ENCODE data around the gene HCN1.

Gene HCN1

GRCh38 chr5:45737153-45737552 is 41.0 kb upstream of the HCN1 start (continued):
- no peak for TF ChIP-seq ZNF280D (tag by site-specific recombination; IDR thresholded peaks at IDR 0.05)

- Histone ChIP-seq H3K4me3 (ENCODE audit: low read depth, low read length) (no peak overlapping the region), H3K9me3 (ENCODE audit: control insufficient read depth, insufficient read depth, low read depth, low read length) (no peaks in the 10 kb centered on the region; the same call in 1 of the 2 replicates), H3K27ac (ENCODE audit: extremely low read depth, low read depth, low read length) (no peak overlapping the region), H3K4me1 (ENCODE audit: control insufficient read depth, insufficient read depth, low read length) (no peaks in the 10 kb centered on the region), H3K36me3 (ENCODE audit: control insufficient read depth in 2 of 2, insufficient read depth in 1 of 2, low read length in 2 of 2) (no peaks in the 10 kb centered on the region)
- TF ChIP-seq ZNF660 (tag by site-specific recombination; IDR thresholded peaks at IDR 0.05): no peak
- ChIA-PET POLR2A (interaction anchor here (0.7 kb wide), 1 partner anchor 319 kb away, joined by 3 read pairs; no protein-coding TSS in a partner anchor), CTCF (interaction anchor here (0.6 to 1.0 kb wide), 2 partner anchors 27 to 175 kb away, joined by 3 read pairs; no protein-coding TSS in a partner anchor)
Measured at GRCh38 chr5:45725537-45725936, 29.4 kb upstream of the HCN1 start.

- no peaks in the 10 kb centered on the region for H3K36me3 ChIP-seq (ENCODE audit: control insufficient read depth in 2 of 2, insufficient read depth in 1 of 2, low read length in 2 of 2)
- ChIA-PET POLR2A (no interaction called here), CTCF (interaction anchor here (0.6 to 2.7 kb wide), 7 partner anchors 9 to 660 kb away, joined by 3 to 10 read pairs (median 5); no protein-coding TSS in a partner anchor)
- no peaks in the 10 kb centered on the region for H3K4me1 ChIP-seq (ENCODE audit: control insufficient read depth, insufficient read depth, low read length)
- TF ChIP-seq KLF9 (tag by site-specific recombination; IDR thresholded peaks at IDR 0.05; ENCODE audit: low read depth) (no peak), ZNF704 (tag by site-specific recombination; IDR thresholded peaks at IDR 0.05) (no peak), ZSCAN5A (tag by site-specific recombination; IDR thresholded peaks at IDR 0.05) (no peak), ZNF433 (tag by site-specific recombination; IDR thresholded peaks at IDR 0.05; ENCODE audit: low read depth) (no peak), ZNF398 (tag by site-specific recombination; IDR thresholded peaks at IDR 0.05) (no peak), ZNF701 (tag by site-specific recombination; IDR thresholded peaks at IDR 0.05) (no peak), ZNF626 (tag by site-specific recombination; IDR thresholded peaks at IDR 0.05) (no peak), INSM2 (tag by site-specific recombination; IDR thresholded peaks at IDR 0.05) (no peak), ZFP69B (tag by site-specific recombination; IDR thresholded peaks at IDR 0.05) (no peak), ZEB2 (tag by site-specific recombination; IDR thresholded peaks at IDR 0.05) (no peak), ZNF791 (tag by site-specific recombination; IDR thresholded peaks at IDR 0.05) (no peak), ZNF530 (tag by site-specific recombination; IDR thresholded peaks at IDR 0.05; ENCODE audit: low read depth) (no peak)
- no peaks in the 10 kb centered on the region for H3K9me3 ChIP-seq (ENCODE audit: control insufficient read depth, insufficient read depth, low read depth, low read length)
- H3K4me3 ChIP-seq (ENCODE audit: low read depth, low read length): no peak overlapping the region
- no peak overlapping the region for H3K27ac ChIP-seq (ENCODE audit: extremely low read depth, low read depth, low read length)
Measured at GRCh38 chr5:45697201-45697600, 1.0 kb upstream of the HCN1 start.
